HCT116 (cell line): ENCODE measurements around the gene PPT2. TPM values are rescaled to one million over a fixed set of nuclear protein-coding genes. Genes with fewer than 3 reads are reported as not detected.
A peak's percentile ranks its signal among the peaks of the same experiment; 100 is the strongest.

Experiments used
- ATAC-seq: fragments of 200-7000 bp; cut with Tn5 transposase; 2 replicates; pipeline ENCODE4 v1.9.1; 2020; ENCODE audit warnings: mild to moderate bottlenecking, moderate library complexity
- BruUV-seq: library from RNA; stranded (reverse); fragments of 400-500 nt; replicated peaks from 2 replicates; lab custom pipeline; 2021; lab: Mats Ljungman, UMichigan
- CTCF ChIA-PET: fragments of 300-600 bp; sonication (Branson Sonifier 250); formaldehyde crosslinking; loops from one replicate; lab custom pipeline; 2021; ENCODE audit warnings: antibody characterized with exemption; lab: Charles Lee
- POLR2A ChIA-PET: fragments of 300-600, 350-600 bp; sonication (Branson Sonifier 250); formaldehyde crosslinking; loops from one replicate; lab custom pipeline; 2021; ENCODE audit warnings: antibody characterized with exemption; lab: Charles Lee
- RAD21 ChIA-PET, 2 experiments: fragments of 300-600 bp; sonication (Branson Sonifier 250); formaldehyde crosslinking; loops; one replicate each; lab custom pipeline; 2023; ENCODE audit warnings: low total read pairs in 2 of 2; ENCODE audit not compliant: uncharacterized antibody in 2 of 2, unreplicated experiment in 2 of 2, low non-redundant PET in 1 of 2; lab: Charles Lee
- DNase-seq: peaks from one replicate; pipeline ENCODE4 v3.0.0-alpha.2; 2010; ENCODE audit warnings: low read depth, low spot score
- H2AFZ ChIP-seq: fragments of 200-600 bp; shearing (Covaris generic), sonication (generic); 2 replicates; pipeline ENCODE4 v1.6.1; 2017; ENCODE audit warnings: low read depth, mixed run types, mixed read lengths, antibody characterized with exemption, low read length; ENCODE audit not compliant: poor library complexity, severe bottlenecking
- H3K27ac ChIP-seq: 2 replicates; pipeline ENCODE4 v1.5.1; 2012; ENCODE audit warnings: low read depth, low read length
- H3K27me3 ChIP-seq: fragments of 200-600 bp; sonication (generic); 2 replicates; pipeline ENCODE4 v1.6.1; 2016; ENCODE audit warnings: mixed run types, low read length, mixed read lengths; ENCODE audit not compliant: insufficient read depth
- H3K36me3 ChIP-seq, 2 experiments: fragments of 200-500 bp in 1 of 2; fragments of 200-600 bp in 1 of 2; sonication (Bioruptor generic) in 1 of 2; sonication (generic) in 1 of 2; 2 replicates each; pipeline versions ENCODE4 v1.5.1 to v1.6.1; 2014 to 2016; ENCODE audit warnings: low read length in 2 of 2, inconsistent platforms in 1 of 2, mixed read lengths in 1 of 2, mixed run types in 1 of 2; ENCODE audit not compliant: insufficient read depth in 2 of 2, control insufficient read depth in 1 of 2
- H3K4me1 ChIP-seq, 2 experiments: fragments of 200-600 bp in 1 of 2; sonication (generic) in 1 of 2; 2 replicates each; pipeline versions ENCODE4 v1.5.1 to v1.6.1; 2012 to 2017; ENCODE audit warnings: low read length in 2 of 2, inconsistent platforms in 1 of 2, mild to moderate bottlenecking in 1 of 2, mixed read lengths in 1 of 2, mixed run types in 1 of 2, moderate library complexity in 1 of 2; ENCODE audit not compliant: insufficient read depth in 2 of 2, control insufficient read depth in 1 of 2
- H3K4me2 ChIP-seq: fragments of 200-600 bp; sonication (generic); 2 replicates; pipeline ENCODE4 v1.6.1; 2017; ENCODE audit warnings: mixed run types, low read length, mixed read lengths
- H3K4me3 ChIP-seq, 2 experiments: fragments of 200-600 bp in 1 of 2; sonication (generic) in 1 of 2; replicated peaks in 1 of 2; 2 replicates each; pipeline ENCODE4 v1.5.1; 2011 to 2016; ENCODE audit warnings: low read length in 2 of 2, control low read depth in 1 of 2, low read depth in 1 of 2, mild to moderate bottlenecking in 1 of 2, mixed read lengths in 1 of 2, mixed run types in 1 of 2
- H3K79me2 ChIP-seq: fragments of 200-600 bp; sonication (generic); 2 replicates; pipeline ENCODE4 v1.6.1; 2017; ENCODE audit warnings: mild to moderate bottlenecking, mixed run types, low read length, moderate library complexity, mixed read lengths; ENCODE audit not compliant: insufficient read depth
- H3K9ac ChIP-seq: fragments of 200-600 bp; sonication (generic); 2 replicates; pipeline ENCODE4 v1.6.1; 2016; ENCODE audit warnings: low read length, mixed read lengths
- H3K9me2 ChIP-seq: fragments of 200-600 bp; sonication (generic), shearing (Covaris generic); 2 replicates; pipeline ENCODE4 v1.6.1; 2017; ENCODE audit warnings: mixed run types, mild to moderate bottlenecking, moderate library complexity; ENCODE audit not compliant: insufficient read depth
- H3K9me3 ChIP-seq, 2 experiments: fragments of 200-500 bp in 1 of 2; fragments of 200-600 bp in 1 of 2; sonication (Bioruptor generic) in 1 of 2; sonication (generic) in 1 of 2; 2 replicates each; pipeline ENCODE4 v1.6.1; 2014 to 2017; ENCODE audit warnings: low read length in 2 of 2, mixed read lengths in 2 of 2, inconsistent platforms in 1 of 2, low read depth in 1 of 2, mild to moderate bottlenecking in 1 of 2, mixed run types in 1 of 2, moderate library complexity in 1 of 2; ENCODE audit not compliant: control insufficient read depth in 1 of 2, insufficient read depth in 1 of 2
- H4K20me1 ChIP-seq: fragments of 200-600 bp; sonication (generic), shearing (Covaris generic); 2 replicates; pipeline ENCODE4 v1.6.1; 2017; ENCODE audit warnings: mixed run types, mild to moderate bottlenecking, moderate library complexity; ENCODE audit not compliant: insufficient read depth
- CTCF ChIP-seq, 3 experiments: fragments of 200-600 bp in 1 of 3; sonication (generic) in 1 of 3; IDR thresholded peaks in 2 of 3; conservative IDR thresholded peaks in 1 of 3; 2 replicates each; pipeline ENCODE4 v1.5.1; 2012 to 2017; ENCODE audit warnings: low read depth in 2 of 3, low read length in 2 of 3, antibody characterized with exemption in 1 of 3, borderline replicate concordance in 1 of 3, control low read depth in 1 of 3, mild to moderate bottlenecking in 1 of 3, mixed read lengths in 1 of 3, mixed run types in 1 of 3, moderate library complexity in 1 of 3; ENCODE audit not compliant: insufficient read depth in 1 of 3
- EGR1 ChIP-seq: IDR thresholded peaks from 2 replicates; pipeline ENCODE4 v1.6.1; 2012; ENCODE audit warnings: low read depth
- EZH2 ChIP-seq: fragments of 200-600 bp; sonication (generic); IDR thresholded peaks from 2 replicates; pipeline ENCODE4 v1.6.1; 2017; ENCODE audit warnings: antibody characterized with exemption, mixed run types
- EZH2phosphoT487 ChIP-seq: fragments of 200-600 bp; IDR thresholded peaks from 2 replicates; pipeline ENCODE4 v1.6.1; 2018; ENCODE audit warnings: antibody characterized with exemption, borderline replicate concordance
- JUND ChIP-seq: IDR thresholded peaks from 2 replicates; pipeline ENCODE4 v1.6.1; 2012
- MAX ChIP-seq: IDR thresholded peaks from 2 replicates; pipeline ENCODE4 v1.6.1; 2012
- POLR2A ChIP-seq: IDR thresholded peaks from 2 replicates; pipeline ENCODE4 v1.7.0; 2011; ENCODE audit warnings: borderline replicate concordance; ENCODE audit not compliant: insufficient read depth, insufficient read length; ENCODE audit errors: extremely low read depth
- RAD21 ChIP-seq: IDR thresholded peaks from 2 replicates; pipeline ENCODE4 v1.6.1; 2012; ENCODE audit warnings: low read depth, mild to moderate bottlenecking
- REST ChIP-seq: IDR thresholded peaks from 2 replicates; pipeline ENCODE4 v1.6.1; 2012; ENCODE audit warnings: low read depth
- TCF7L2 ChIP-seq: IDR thresholded peaks from 2 replicates; pipeline ENCODE4 v1.7.0; 2011; ENCODE audit warnings: borderline replicate concordance, inconsistent platforms; ENCODE audit not compliant: insufficient read depth, insufficient read length; ENCODE audit errors: extremely low read depth
- YY1 ChIP-seq: IDR thresholded peaks from 2 replicates; pipeline ENCODE4 v1.6.1; 2011; ENCODE audit warnings: low read length, low read depth, moderate library complexity, mild to moderate bottlenecking; ENCODE audit not compliant: insufficient replicate concordance; ENCODE audit errors: extremely low read depth
- ZNF274 ChIP-seq: fragments of 200-500 bp; sonication (Bioruptor generic); IDR thresholded peaks from 2 replicates; pipeline ENCODE4 v1.6.1; 2014; ENCODE audit warnings: mild to moderate bottlenecking, low read depth, low read length, inconsistent platforms
- intact Hi-C: fragments of 100-400 bp; cut with micrococcal nuclease; formaldehyde crosslinking; loops from 2 replicates; pipeline ENCODE4 v1.10.0; 2022
- total RNA-seq: library from RNA; stranded (reverse); gene quantifications from one replicate; pipeline ENCODE4 v1.2.1, GENCODE V29; 2021; ENCODE audit not compliant: unreplicated experiment

PPT2 gene
- total RNA-seq, 1 experiment from 2014 or later: 21.0 TPM

- H3K4me1 ChIP-seq: peaks cover 23 to 51% of the 10 kb centered on the region in 2 experiments
- POLR2A ChIA-PET: no interaction called here
- no peak overlapping the region for H3K27ac ChIP-seq
- DNase-seq (no peak), ATAC-seq (no peak)
- RAD21 ChIA-PET: no interaction called here
- no peak overlapping the region for H2AFZ ChIP-seq
- H3K4me2 ChIP-seq: peak overlapping the region; percentile 97
- CTCF ChIA-PET: no interaction called here
- no peak overlapping the region for H3K9ac ChIP-seq
- H3K4me3 ChIP-seq: peak overlapping the region in 1 of 2 experiments; percentile 98; a peak in 1 of 4 replicates
- peaks cover 0 to 11% of the 10 kb centered on the region in 2 experiments; a peak in 3 of 4 replicates for H3K36me3 ChIP-seq
- no peaks in the 10 kb centered on the region for H4K20me1 ChIP-seq
- intact Hi-C loops: no loop called here
- H3K79me2 ChIP-seq: peaks cover 24% of the 10 kb centered on the region
- H3K27me3 ChIP-seq: no peaks in the 10 kb centered on the region
- H3K9me2 ChIP-seq: no peaks in the 10 kb centered on the region
- no TSS peak for BruUV-seq
- H3K9me3 ChIP-seq: no peaks in the 10 kb centered on the region
- TF ChIP-seq TCF7L2: no peak
- no peak for TF ChIP-seq CTCF (IDR thresholded peaks at IDR 0.05 in 2 of 3, conservative IDR thresholded peaks at IDR 0.05 in 1 of 3; ENCODE audit: borderline replicate concordance in 1 of 3, insufficient read depth in 1 of 3, low read depth in 2 of 3, low read length in 2 of 3)
- no peak for TF ChIP-seq RAD21
- no peak for TF ChIP-seq EZH2
- no peak for TF ChIP-seq ZNF274
- no peak for TF ChIP-seq EZH2phosphoT487
- TF ChIP-seq, all 23 proteins: peak for 0
These were observed 20.5 kb downstream of the PPT2 start for GRCh38 chr6:32174416-32174815.

- TSS peak; percentile 63 for BruUV-seq
- H3K4me3 ChIP-seq: peak overlapping the region; percentile 93 to 98
- H3K9me3 ChIP-seq: no peaks in the 10 kb centered on the region
- no peak for DNase-seq
- H3K36me3 ChIP-seq: peaks cover 0 to 4% of the 10 kb centered on the region in 2 experiments; a peak in 1 of 4 replicates
- peak overlapping the region; percentile 97 for H3K4me2 ChIP-seq
- H3K27me3 ChIP-seq: no peaks in the 10 kb centered on the region
- ChIA-PET POLR2A (no interaction called here), CTCF (no interaction called here), RAD21 (no interaction called here)
- no peaks in the 10 kb centered on the region for H3K9me2 ChIP-seq
- intact Hi-C loops: no loop called here
- H3K79me2 ChIP-seq: peaks cover 24% of the 10 kb centered on the region
- H3K4me1 ChIP-seq: peaks cover 24 to 52% of the 10 kb centered on the region in 2 experiments
- H4K20me1 ChIP-seq: no peaks in the 10 kb centered on the region
- no peak for ATAC-seq
- no peak overlapping the region for H2AFZ ChIP-seq
- peak overlapping the region; percentile 90 for H3K9ac ChIP-seq
- H3K27ac ChIP-seq: peak overlapping the region; percentile 76
- TF ChIP-seq TCF7L2 (no peak), MAX (no peak), EGR1 (no peak), POLR2A (no peak), JUND (no peak), RAD21 (no peak), ZNF274 (no peak), YY1 (no peak), REST (no peak)
These were observed 21.4 kb downstream of the PPT2 start for GRCh38 chr6:32175322-32175710.
